Measurements from ENCODE around the gene RALB. TPM values are rescaled to one million over a fixed set of nuclear protein-coding genes. Genes with fewer than 3 reads are reported as not detected.

The RALB gene
- total RNA-seq, 3 donors from 2014 or later = 36.1 to 59.8 (median 38.5) TPM

GRCh38 chr2:120321721-120322284, 69.2 kb downstream of the RALB start:
- intact Hi-C loops (cut with DNase I; ENCODE audit: low total_unique reads) = no loop called here
- H3K27me3 ChIP-seq = peaks cover 0 to 3% of the 10 kb centered on the region in 2 donors
- TF ChIP-seq, protein P1, sequence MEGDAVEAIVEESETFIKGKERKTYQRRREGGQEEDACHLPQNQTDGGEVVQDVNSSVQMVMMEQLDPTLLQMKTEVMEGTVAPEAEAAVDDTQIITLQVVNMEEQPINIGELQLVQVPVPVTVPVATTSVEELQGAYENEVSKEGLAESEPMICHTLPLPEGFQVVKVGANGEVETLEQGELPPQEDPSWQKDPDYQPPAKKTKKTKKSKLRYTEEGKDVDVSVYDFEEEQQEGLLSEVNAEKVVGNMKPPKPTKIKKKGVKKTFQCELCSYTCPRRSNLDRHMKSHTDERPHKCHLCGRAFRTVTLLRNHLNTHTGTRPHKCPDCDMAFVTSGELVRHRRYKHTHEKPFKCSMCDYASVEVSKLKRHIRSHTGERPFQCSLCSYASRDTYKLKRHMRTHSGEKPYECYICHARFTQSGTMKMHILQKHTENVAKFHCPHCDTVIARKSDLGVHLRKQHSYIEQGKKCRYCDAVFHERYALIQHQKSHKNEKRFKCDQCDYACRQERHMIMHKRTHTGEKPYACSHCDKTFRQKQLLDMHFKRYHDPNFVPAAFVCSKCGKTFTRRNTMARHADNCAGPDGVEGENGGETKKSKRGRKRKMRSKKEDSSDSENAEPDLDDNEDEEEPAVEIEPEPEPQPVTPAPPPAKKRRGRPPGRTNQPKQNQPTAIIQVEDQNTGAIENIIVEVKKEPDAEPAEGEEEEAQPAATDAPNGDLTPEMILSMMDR (IDR thresholded peaks at IDR 0.05) = no peak
- no peak for TF ChIP-seq POLR2A (IDR thresholded peaks at IDR 0.05)
- no peak for TF ChIP-seq POLR2AphosphoS5 (IDR thresholded peaks at IDR 0.05)

DNA sequence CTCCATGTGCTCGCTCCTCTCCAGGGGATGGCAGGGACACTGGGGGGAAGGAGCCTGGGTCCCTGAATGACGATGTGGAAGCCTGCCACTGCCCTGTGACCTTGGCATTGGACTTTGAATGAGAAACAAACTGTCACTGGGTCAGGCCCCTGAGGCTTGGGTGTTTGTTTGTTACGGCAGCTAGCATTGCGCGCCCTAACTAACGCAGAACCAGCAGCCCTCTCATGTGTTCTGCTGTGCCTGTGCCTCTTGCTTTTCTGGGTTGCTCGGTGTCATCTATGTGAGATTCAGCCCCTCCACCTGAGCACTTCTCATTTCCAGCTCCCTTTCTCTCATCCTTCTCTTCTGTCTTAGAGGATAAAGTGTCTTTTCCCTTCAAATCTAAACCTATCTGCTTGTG, 69.7 kb downstream of the RALB start:
- intact Hi-C loops (cut with DNase I; ENCODE audit: low total_unique reads) = no loop called here
- Histone ChIP-seq H3K4me3 (no peak overlapping the region), H3K27me3 (peaks cover 0 to 3% of the 10 kb centered on the region in 2 donors), H3K9me3 (no peaks in the 10 kb centered on the region), H3K4me1 (peaks cover 12 to 23% of the 10 kb centered on the region in 2 donors), H3K27ac (peak overlapping the region; percentile 29 to 58), H3K36me3 (no peaks in the 10 kb centered on the region)
- no peak for TF ChIP-seq POLR2AphosphoS5 (IDR thresholded peaks at IDR 0.05)
- TF ChIP-seq, protein P1 (IDR thresholded peaks at IDR 0.05) = no peak
- no peak for TF ChIP-seq POLR2A (IDR thresholded peaks at IDR 0.05)
- DNase-seq (ENCODE audit: low spot score in 2 of 2) = no peak

More at GRCh38 chr2:120321721-120322284, 69.2 kb downstream of the RALB start:
- no peak for DNase-seq (ENCODE audit: low spot score in 2 of 2)
- peaks cover 12 to 23% of the 10 kb centered on the region in 2 donors for H3K4me1 ChIP-seq
- H3K9me3 ChIP-seq = no peaks in the 10 kb centered on the region
- H3K36me3 ChIP-seq = no peaks in the 10 kb centered on the region
- no peak overlapping the region for H3K4me3 ChIP-seq
- peak overlapping the region; percentile 29 to 58 for H3K27ac ChIP-seq

DNA sequence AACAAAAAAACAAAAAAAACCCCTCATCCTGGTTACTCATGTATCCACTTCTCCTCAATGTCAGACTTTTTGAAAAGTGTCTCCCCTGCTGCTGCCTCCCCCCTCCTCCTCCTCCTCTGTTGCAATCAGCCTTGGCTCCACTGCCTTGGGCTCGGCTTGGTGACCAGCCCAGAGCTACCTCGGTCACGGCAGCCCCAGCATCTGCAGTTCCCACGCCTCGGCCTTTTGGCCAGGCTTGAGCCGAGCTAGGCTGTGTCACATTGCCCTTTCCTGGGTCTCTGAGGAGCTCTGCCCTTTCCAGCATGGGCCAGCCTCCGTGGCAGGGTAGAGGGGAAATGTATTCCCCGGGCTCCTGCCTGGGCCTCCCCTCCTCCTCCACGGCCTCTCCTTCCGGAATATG, 70.6 kb downstream of the RALB start:
- intact Hi-C loops (cut with DNase I; ENCODE audit: low total_unique reads) = no loop called here
- H3K27me3 ChIP-seq = peaks cover 0 to 3% of the 10 kb centered on the region in 2 donors
- DNase-seq (ENCODE audit: low spot score in 2 of 2) = peak in 1 of 2 donors; percentile 59
- peaks cover 12 to 23% of the 10 kb centered on the region in 2 donors for H3K4me1 ChIP-seq
- H3K36me3 ChIP-seq = no peaks in the 10 kb centered on the region
- TF ChIP-seq POLR2AphosphoS5 (IDR thresholded peaks at IDR 0.05) (peak in 1 of 3 donors; percentile 71), POLR2A (IDR thresholded peaks at IDR 0.05) (no peak)
- TF ChIP-seq, protein P1 (IDR thresholded peaks at IDR 0.05) = no peak
- H3K27ac ChIP-seq = peak overlapping the region; percentile 68 to 80
- peak overlapping the region in 1 of 3 donors; percentile 19 for H3K4me3 ChIP-seq
- H3K9me3 ChIP-seq = no peaks in the 10 kb centered on the region

DNA sequence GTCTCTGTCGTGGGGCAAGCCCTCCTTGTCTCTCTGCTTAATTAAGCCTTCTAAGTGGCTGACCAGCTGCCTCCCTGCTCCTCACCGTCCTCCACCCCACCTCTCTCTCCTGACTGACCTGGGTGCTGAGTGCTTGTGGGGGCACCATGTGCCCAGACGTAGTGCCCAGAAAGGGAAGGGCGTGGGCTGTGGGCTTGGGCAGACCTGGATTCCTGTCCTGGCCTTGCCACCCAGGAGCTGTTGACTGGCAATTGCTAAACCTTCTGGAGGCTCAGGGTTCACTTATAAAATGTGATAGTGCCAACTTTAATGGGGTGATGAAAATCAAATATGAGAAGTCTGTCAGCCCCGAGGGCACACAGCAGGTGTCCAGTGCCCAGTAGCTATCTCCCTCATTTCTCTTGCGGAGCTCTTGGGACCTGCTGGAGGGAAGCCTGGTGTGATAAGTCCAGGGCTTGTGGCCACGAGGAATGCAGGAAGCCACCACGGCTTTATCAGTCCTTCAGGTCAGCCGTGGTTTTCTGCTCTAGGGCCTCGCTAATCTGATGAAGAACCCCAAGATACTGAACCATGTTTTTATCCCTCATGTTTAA, 71.3 kb downstream of the RALB start:
- intact Hi-C loops (cut with DNase I; ENCODE audit: low total_unique reads) = no loop called here
- Histone ChIP-seq H3K9me3 (no peaks in the 10 kb centered on the region), H3K27ac (peak overlapping the region; percentile 68 to 80), H3K4me1 (peaks cover 10 to 18% of the 10 kb centered on the region in 2 donors), H3K36me3 (no peaks in the 10 kb centered on the region), H3K4me3 (no peak overlapping the region), H3K27me3 (peaks cover 0 to 3% of the 10 kb centered on the region in 2 donors)
- DNase-seq (ENCODE audit: low spot score in 2 of 2) = no peak
- TF ChIP-seq POLR2AphosphoS5 (IDR thresholded peaks at IDR 0.05) (no peak), POLR2A (IDR thresholded peaks at IDR 0.05) (no peak)
- TF ChIP-seq, protein P1 (IDR thresholded peaks at IDR 0.05) = no peak

DNA sequence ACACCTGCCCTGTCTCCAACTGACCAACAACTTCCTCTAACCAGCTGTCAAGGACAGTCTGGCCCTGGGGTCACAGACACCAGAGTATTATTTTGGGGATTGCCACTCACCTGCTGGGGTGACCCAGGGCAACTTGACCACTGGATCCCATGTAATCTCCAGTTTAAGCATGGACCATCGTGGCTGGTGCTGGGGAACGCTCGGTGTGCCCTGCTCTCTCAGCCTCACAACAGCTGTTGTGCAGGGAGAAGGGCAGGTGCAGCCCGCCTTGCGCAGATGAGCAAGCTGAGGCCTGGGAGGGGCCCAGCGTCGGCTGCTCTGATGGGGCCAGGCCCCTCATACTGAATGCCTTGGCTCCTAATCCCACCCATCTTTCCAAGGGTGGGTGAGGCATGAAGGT, 72.3 kb downstream of the RALB start:
- intact Hi-C loops (cut with DNase I; ENCODE audit: low total_unique reads) = no loop called here
- TF ChIP-seq, protein P1 (IDR thresholded peaks at IDR 0.05) = no peak
- TF ChIP-seq POLR2AphosphoS5 (IDR thresholded peaks at IDR 0.05) = no peak
- TF ChIP-seq POLR2A (IDR thresholded peaks at IDR 0.05) = no peak
- no peaks in the 10 kb centered on the region for H3K9me3 ChIP-seq

More for the DNA sequence above, 72.3 kb downstream of the RALB start:
- Histone ChIP-seq H3K27me3 (no peaks in the 10 kb centered on the region), H3K27ac (no peak overlapping the region), H3K4me3 (no peak overlapping the region), H3K4me1 (peaks cover 5 to 10% of the 10 kb centered on the region in 2 donors), H3K36me3 (no peaks in the 10 kb centered on the region)
- DNase-seq (ENCODE audit: low spot score in 2 of 2) = no peak
